ENCODE results near the gene GNAI1.

Gene GNAI1

GRCh38 chr7:80161466-80161865 is 26.8 kb downstream of the GNAI1 start:
- no peak for DNase-seq

GRCh38 chr7:80165177-80165576 is 30.5 kb downstream of the GNAI1 start:
- DNase-seq = no peak

GRCh38 chr7:80170445-80170844 is 35.8 kb downstream of the GNAI1 start:
- no peak for DNase-seq

GRCh38 chr7:80172387-80172786 is 37.8 kb downstream of the GNAI1 start:
- DNase-seq = no peak

GRCh38 chr7:80175744-80176143 is 41.1 kb downstream of the GNAI1 start:
- no peak for DNase-seq

GRCh38 chr7:80181411-80181810 is 46.8 kb downstream of the GNAI1 start:
- DNase-seq = peak in 1 of 2 donors; percentile 70

- no peak for DNase-seq
These were observed 48.1 kb downstream of the GNAI1 start for GRCh38 chr7:80182630-80183276.

GRCh38 chr7:80183351-80183750 is 48.7 kb downstream of the GNAI1 start:
- no peak for DNase-seq

- no peak for DNase-seq
These were observed 49.5 kb downstream of the GNAI1 start for GRCh38 chr7:80183900-80184685.

GRCh38 chr7:80184693-80185092 is 50.1 kb downstream of the GNAI1 start:
- no peak for DNase-seq

GRCh38 chr7:80185571-80185970 is 50.9 kb downstream of the GNAI1 start:
- DNase-seq = no peak

GRCh38 chr7:80186721-80187120 is 52.1 kb downstream of the GNAI1 start:
- DNase-seq = peak; percentile 65 to 93

GRCh38 chr7:80187279-80187678 is 52.6 kb downstream of the GNAI1 start:
- DNase-seq = no peak

- no peak for DNase-seq
These were observed 53.1 kb downstream of the GNAI1 start for GRCh38 chr7:80187727-80188126.

GRCh38 chr7:80189638-80190037 is 55.0 kb downstream of the GNAI1 start:
- DNase-seq = peak in 1 of 2 donors; percentile 33

- DNase-seq = no peak
These were observed 63.0 kb downstream of the GNAI1 start for GRCh38 chr7:80197627-80198026.

- no peak for DNase-seq
These were observed 64.4 kb downstream of the GNAI1 start for GRCh38 chr7:80199051-80199450.

GRCh38 chr7:80204454-80204853 is 69.8 kb downstream of the GNAI1 start:
- DNase-seq = no peak

GRCh38 chr7:80204919-80205318 is 70.3 kb downstream of the GNAI1 start:
- no peak for DNase-seq

- DNase-seq = no peak
These were observed 72.1 kb downstream of the GNAI1 start for GRCh38 chr7:80206763-80207162.

GRCh38 chr7:80207501-80207900 is 72.9 kb downstream of the GNAI1 start:
- no peak for DNase-seq

GRCh38 chr7:80208700-80209099 is 74.1 kb downstream of the GNAI1 start:
- DNase-seq = no peak

GRCh38 chr7:80210400-80210799 is 75.8 kb downstream of the GNAI1 start:
- DNase-seq = no peak

- no peak for DNase-seq
These were observed 79.2 kb downstream of the GNAI1 start for GRCh38 chr7:80213814-80214213.

GRCh38 chr7:80215734-80216133 is 81.1 kb downstream of the GNAI1 start:
- DNase-seq = no peak

Measured in hippocampal formation (tissue), 2 donors.